SKM-1 treated with dmso at 0.1 percent for 144 hours (cell line): ENCODE data around the gene TAGLN.
"Not testable (repeated sequence)": the region's sequence is repeated elsewhere in the genome, so short reads cannot be mapped to it uniquely, and the experiment has no call there.

ENCODE experiments used
- DNase-seq: peaks from one replicate; lab custom pipeline; 2025; ENCODE audit not compliant: unreplicated experiment; lab: John Stamatoyannopoulos, UW

Gene TAGLN

DNA sequence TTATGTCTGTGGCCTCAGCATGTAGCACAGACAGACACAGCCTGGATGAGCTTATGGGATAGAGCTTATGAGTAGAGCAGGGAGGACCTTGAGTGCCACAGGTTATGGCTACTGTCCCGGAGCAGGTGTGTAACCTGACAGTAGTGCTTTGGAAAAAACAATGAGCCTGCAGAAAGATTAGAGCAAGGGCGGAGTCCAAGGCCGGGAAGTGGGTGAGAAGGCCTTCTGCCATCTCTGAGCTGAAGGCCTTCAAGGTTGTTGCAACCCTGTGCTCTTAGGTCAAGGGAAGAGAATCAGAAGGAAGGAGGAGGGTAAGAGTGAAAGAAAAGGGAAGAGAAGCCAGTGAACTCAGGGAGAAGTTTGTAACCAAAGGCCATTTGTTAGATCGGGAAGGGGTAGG lies 3.9 kb upstream of the TAGLN start:
- DNase-seq, result no peak

DNA sequence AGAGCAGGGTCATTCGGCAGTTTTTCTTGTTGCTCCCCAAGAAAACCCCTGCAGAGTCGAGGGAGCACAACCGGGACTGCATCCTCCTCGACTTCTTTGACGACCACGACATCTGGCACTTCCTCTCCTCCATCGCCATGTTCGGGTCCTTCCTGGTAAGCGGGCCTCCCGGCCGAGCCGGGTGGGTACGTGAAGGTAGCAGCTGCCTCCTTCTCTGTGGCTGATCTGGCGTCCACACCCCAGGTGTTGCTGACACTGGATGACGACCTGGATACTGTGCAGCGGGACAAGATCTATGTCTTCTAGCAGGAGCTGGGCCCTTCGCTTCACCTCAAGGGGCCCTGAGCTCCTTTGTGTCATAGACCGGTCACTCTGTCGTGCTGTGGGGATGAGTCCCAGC lies 3.4 kb upstream of the TAGLN start:
- no peak for DNase-seq

DNA sequence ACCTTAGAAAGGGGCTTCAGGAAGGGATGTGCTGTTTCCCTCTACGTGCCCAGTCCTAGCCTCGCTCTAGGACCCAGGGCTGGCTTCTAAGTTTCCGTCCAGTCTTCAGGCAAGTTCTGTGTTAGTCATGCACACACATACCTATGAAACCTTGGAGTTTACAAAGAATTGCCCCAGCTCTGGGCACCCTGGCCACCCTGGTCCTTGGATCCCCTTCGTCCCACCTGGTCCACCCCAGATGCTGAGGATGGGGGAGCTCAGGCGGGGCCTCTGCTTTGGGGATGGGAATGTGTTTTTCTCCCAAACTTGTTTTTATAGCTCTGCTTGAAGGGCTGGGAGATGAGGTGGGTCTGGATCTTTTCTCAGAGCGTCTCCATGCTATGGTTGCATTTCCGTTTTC lies 2.2 kb upstream of the TAGLN start:
- DNase-seq, result no peak

DNA sequence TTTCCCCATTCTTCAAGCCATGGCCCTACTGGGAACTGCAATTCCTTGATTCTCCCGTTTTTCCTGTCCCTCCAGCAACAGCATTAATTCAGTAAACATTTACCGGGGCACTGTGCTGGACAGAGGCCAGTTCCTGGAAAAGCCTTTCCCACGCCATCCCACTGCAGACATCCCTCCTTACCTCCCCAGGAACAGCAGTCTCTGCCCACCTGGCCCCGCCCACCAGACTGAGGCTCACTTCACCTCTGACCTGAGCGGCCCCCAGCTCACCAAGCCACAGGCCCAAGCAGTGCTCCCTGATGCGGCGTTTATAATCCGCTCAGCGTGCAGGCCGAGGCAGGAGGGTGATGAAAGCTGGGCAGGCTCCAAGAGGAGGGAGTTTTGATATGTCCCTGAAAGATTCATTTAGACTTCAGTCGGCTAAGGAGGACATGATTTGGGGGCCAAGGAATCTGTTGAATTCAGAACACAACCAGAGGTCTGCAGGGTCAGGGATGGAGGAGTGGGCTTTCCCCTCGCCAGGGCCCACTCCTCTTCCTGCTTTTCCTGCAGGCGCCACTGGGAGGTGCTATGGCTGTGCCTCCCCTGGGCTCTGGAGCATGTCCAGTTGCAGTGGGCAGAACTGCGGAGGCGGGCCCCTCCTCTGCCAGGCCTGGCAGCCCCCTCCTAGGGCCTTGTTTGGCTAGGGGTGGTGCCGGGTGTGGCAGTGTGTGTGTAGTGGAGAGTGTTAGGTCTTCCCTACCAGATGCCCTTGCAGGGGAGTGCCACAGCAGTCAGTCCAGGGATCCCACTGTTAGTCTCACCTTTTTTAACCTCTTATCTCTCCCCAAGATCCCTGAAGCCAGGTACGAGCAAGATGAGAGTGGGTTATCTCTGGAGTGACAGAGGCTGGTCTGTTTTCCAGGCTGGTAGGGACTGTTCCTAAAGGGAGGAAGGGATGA lies 1.4 kb upstream of the TAGLN start:
- DNase-seq, result no peak

DNA sequence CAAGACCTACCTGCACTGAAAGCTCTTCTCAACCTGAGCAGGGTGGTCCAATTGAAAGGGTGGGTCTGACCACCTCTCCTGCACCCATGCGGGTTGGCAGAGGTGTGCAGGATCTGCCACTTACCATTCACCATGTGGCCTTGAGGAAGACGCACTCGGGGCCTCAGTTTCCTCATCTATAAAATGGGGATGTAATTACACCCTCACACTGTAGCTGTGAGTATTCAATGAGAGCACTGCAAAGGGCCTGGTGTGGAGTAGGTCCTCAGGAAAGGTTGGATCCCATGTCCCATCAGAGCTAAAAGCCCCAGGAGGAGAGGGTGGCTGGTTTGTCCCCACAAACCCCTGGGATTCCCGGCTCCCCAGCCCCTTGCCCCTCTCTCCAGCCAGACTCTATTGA lies 557 bp upstream of the TAGLN start:
- no peak for DNase-seq

DNA sequence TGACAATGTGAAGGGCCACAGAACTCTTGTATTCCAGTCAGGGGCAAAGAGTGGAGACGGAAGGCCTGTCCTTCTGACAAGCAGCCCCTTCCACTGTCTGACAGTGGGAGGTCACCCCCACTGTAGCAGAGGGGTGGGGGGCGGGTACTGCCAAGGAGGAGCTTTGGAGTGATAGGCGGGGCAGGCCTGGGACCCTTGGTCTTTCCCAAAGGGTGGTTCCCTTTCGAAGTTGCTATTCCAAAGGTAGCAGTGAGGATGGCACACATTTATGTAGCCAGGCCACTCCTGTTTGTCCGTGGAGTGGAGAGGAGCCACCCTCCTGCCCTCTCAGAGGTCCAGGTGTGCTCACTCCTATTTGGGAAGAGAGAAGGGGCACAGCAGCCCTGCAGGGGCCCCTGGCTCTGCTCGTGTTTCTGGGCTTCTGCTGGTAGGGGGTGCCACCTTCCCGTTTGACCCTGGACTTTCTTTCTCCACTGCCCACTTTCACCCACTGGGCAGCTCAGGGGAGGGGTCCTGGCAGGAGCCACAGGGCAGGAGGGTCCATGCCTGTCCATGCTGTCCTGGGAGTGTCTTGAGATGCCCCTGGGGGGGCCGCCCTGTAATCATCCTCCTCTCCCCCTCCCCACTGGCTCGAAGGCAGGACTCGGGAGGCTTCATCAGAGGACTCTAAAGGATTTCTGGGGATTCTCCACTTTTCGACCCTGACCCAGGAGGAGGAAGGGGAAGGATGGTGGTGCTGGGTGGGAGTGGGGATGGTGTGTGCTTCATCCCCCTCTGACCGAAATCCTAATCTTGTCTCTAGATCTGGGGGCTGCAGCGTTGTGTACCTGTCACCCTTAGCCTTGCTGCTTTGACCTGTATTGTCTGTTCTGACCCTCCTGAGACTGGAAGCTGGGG lies 994 bp downstream of the TAGLN start:
- DNase-seq, result no peak

DNA sequence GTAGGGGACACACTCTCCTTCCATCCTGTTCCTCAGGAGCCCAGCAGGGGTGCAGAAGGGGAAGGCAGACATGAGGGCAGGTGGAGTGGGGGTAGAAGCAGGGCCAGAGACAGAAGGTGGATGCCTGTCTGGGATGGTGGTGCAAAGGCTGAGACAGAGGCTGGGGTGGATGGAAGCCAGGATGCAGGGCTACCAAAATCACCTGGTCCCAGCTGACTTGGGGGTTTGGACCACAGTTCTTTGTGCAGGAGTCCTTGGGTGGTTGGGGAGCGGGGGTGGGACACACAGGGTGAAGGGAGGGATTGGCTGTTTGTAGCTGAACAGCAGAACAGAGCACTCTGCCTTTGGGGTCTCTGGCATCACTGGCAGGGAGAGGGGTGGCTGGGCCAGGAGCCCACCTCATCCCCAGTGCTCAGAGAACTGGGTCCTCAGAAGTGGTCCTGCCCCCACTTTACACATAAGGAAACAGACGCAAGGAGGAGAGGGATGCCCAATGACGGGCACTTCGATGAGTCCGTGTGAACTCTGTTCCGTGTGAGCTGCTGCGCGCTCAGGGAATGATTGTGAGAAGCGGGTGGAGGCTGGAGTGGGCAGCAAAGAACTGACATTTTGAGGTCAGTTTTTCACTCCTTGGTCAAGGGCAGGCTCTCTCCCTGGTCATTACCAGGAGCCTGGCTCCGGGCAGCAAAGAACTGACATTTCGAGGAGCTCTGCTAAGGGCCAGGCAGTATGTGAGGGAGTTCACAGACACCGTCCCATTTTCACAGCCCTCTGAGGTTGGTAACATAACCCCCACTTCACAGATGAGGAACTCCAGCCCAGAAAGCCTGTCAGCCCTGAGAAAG lies 1.9 kb downstream of the TAGLN start:
- no peak for DNase-seq

DNA sequence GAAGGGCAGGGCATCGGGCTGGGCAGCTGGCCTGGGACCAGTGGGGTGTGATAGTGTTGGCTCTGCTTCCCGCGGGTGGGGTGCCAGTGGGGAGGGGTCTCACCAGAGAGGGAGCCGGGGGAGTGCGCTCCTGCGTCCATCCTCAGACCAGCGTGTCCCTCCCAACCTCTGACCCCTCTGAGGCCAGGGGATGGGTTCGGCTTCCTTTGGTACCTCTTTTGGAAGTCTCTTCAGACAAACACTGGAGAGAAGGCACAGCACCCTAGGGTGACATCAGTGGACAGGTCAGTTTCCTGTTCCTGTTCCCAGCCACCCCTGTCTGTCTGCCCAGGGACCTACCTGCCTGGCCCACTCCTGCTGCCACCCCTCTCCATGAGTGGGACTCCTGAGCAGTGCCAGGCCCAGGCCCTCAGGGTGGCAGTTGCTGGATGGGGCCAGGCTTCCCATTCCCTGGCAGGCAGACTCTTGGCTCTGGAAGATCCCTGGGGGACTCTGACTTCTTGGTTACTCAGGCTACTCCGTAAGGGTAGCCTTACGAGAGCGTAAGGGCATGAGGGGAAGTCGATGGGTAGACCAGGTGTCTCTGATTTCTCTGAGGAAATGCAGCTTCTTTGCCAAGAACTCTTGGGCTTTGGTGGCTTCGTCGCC lies 2.6 kb downstream of the TAGLN start:
- no peak for DNase-seq

DNA sequence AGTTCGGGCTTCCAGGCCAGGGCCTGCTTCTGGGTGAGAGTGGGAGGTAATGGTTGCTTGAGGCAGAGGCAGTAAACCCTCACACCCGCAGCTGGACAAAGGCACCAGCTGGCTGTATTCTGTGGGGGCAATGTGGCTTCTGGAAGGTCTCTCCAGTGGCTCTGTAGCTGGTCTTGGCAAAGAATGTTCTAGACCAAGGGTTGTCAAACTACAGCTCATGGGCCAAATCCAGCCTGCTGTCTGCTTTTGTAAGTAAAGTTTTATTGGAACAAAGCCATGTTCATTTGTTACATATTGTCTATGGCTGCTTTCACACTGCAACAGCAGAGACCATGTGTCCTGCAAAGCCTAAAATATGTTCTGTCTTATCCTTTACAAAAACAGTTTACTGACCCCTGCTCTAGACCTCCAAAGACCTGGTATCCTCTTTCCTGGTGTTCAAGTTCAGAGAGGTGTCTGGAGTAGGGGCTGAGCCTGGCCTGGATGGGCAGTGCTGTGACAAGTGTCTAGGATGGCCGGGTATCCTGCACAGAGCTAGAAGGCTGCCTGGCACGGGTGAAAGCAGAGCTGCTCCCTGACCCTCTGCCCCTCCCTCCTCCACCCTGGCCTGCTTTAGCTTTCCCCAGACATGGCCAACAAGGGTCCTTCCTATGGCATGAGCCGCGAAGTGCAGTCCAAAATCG lies 3.4 kb downstream of the TAGLN start:
- no peak for DNase-seq

DNA sequence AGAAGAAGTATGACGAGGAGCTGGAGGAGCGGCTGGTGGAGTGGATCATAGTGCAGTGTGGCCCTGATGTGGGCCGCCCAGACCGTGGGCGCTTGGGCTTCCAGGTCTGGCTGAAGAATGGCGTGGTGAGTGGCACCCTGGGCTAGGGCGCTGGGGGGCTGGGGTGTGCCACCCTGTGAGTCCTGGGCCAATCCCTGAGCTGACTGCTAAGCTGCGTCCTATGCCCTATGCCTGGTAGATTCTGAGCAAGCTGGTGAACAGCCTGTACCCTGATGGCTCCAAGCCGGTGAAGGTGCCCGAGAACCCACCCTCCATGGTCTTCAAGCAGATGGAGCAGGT lies 3.9 kb downstream of the TAGLN start:
- DNase-seq, result no peak

DNA sequence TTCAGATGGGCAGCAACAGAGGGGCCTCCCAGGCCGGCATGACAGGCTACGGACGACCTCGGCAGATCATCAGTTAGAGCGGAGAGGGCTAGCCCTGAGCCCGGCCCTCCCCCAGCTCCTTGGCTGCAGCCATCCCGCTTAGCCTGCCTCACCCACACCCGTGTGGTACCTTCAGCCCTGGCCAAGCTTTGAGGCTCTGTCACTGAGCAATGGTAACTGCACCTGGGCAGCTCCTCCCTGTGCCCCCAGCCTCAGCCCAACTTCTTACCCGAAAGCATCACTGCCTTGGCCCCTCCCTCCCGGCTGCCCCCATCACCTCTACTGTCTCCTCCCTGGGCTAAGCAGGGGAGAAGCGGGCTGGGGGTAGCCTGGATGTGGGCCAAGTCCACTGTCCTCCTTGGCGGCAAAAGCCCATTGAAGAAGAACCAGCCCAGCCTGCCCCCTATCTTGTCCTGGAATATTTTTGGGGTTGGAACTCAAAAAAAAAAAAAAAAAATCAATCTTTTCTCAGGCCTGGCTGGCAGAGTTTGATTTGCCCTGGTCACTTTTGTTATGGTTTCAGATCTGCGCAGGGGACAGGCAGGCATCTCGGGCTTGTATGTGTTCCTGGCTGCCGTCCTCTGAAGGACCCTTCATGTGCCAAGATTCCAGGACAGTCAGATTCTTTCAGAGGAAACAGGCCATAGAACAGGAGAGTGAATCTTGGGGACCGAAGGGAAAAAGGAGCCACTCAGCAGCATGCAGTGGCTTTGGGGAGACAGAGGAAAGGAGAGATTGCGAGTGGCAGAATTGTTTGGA lies 5.3 kb downstream of the TAGLN start:
- no peak for DNase-seq

DNA sequence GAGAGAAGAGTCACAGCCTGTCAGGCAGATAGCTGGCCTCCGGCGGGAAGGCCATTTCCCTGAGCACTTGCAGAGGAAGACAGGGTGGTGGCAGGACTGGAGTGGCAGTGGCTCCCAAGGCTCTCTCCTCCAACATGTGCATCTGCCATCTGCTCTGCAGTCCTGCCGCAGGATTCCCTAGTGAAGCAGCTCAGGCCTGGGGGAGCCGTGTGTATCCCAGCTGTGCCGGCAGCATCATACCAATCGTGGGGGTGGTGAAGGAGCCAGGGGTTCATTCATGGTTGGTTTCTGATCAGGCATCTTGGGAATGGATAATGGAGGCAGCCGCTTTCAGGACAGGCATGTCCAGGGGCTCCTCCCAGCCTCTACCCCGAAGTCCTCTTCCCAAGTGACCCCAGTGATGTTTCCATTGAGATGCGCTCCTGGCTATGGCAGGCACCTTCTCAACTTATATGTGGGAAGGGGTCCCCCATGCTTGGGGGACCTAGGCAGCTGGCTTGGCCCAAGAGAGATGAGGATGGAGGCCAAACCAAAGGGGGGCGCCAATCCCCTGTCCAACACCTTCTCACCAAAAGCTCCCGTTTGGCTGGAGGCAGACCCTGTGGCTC lies 6.1 kb downstream of the TAGLN start:
- DNase-seq, result no peak

DNA sequence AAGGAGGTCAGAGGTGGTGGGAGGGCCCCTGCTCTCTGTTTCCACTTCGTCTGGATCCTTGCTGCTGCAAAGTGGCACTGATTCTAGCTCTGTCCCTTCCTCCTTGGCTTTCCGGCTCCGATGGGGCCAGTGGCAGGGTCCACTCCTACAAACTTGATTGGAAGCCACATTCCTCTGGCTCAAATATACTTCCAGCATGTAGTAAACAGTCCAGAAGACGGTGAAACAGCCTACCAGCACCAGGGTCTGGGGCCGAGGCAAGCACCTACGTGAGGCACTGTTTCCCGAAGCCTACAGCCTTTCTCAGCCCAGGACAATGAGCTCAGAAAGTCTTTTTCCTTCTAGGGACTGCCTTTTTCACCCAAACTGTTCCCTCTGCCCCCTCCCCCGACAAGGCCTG lies 6.9 kb downstream of the TAGLN start:
- DNase-seq, result not testable (repeated sequence)

DNA sequence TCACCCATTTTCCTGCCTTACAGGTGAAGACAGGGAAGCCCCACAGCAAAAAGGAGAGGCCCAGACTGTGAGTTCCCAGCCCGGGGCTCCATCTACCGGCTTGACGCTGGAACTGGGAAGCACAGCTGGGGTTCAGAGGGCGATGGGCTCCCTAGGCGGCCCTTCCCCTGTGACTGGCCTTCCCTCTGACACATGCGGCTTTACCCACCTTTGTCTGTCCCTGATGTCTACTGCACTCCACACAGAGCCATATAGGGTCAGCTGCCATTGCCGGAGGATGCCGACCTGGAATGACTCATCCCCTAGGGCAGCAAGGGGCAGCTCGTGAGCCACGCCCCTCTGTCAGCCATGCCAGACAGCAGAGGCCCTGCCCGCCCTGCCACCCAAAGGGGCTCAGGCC lies 7.7 kb downstream of the TAGLN start:
- not testable (repeated sequence) for DNase-seq

DNA sequence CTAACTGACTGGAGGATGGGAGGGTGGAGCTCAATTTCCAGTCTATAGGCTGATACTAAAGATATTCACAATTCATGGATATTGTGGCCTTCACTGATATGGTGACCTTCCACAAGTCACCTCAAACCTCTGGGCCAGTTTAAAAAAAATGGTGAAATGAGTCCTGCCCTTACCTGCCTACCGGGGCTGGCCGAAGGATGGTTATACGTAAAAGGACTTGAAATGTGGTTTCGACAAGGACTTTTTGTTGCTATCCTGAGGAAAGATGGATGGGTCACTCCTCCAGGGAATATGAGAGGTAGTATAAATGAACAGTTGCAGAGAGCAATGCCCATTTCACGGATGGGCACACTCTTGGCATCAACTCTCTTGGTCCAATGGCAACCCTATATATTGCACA lies 8.3 kb downstream of the TAGLN start:
- DNase-seq, result not testable (repeated sequence)

DNA sequence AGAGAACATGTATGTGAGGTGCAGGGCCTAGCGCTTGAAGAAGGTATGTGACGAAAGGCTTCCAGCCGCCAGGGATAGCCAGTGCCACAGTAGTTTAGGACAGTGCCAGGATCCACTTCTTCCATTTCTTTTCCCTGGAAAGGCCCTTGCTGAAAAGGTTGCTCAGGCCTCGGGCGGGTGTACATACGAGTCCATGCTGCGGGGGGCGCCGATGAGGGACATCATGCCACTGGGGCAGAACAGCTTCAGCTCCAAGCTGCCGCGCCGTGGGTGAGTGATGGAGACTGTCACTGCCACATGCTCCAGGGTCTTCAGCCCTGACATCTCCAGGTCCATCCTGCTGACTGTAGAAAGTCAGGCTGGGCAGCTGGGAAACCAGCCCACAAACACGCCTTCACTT lies 9.5 kb downstream of the TAGLN start:
- not testable (repeated sequence) for DNase-seq

DNA sequence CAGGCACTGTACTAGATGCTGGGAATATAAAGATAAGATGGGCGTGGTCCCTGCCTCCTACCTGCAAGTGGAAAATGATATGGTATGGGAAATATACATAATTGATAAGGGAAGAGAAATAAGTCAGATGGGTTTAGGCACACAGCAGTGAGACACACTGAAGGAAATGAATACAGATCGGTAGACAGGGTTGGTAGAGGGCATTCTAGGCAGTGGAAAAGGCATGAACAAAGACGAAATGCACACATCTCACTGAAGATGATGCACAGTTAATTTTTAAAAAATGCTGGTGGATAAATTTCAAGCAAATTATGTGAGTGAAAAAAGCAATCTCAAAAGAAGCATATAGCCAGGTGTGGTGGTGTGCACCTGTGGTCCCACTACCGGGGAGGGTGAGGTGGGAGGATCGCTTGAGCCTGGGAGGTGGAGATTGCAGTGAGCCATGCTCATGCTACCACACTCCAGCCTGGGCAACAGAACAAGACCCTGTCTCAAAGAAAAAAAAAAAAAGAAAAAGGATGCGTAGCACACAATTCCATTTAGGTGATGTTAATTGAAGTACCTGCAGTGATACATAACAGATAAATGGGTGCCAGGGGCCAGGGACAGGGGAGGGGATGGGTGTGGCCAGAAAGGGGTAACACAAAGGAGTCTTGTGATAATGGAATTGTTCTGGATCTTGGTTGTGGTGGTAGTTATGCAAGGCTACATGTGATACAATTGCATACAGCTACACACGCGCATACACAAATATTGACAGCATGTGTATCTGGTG lies 10.4 kb downstream of the TAGLN start:
- DNase-seq, result not testable (repeated sequence)

DNA sequence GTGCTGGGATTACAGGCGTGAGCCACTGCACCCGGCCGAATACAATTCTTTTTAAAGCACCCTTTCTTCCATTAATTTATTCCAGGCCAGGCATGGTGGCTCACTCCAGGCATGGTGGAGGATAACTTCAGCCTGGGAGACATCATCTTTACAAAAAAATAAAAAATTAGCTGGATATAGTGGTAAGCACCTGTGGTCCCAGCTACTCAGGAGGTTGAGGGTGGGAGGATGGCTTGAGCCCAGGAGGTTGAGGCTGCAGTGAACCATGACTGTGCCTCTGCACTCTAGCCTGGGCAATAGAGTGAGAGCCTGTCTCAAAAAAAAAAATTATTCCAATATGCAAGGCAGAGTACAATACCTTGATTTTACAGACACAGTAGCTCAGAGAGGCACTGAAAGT lies 11.4 kb downstream of the TAGLN start:
- no peak for DNase-seq
